H1 (cell line): Measurements from ENCODE around the gene FRMD4A. TPM values are rescaled to one million over a fixed set of nuclear protein-coding genes. Genes with fewer than 3 reads are reported as not detected.

ENCODE experiments used
- BACH1 ChIP-seq: IDR thresholded peaks from 2 replicates; pipeline ENCODE4 v1.6.1; 2012; ENCODE audit warnings: low read length, improper control_type of control experiment
- CBX8 ChIP-seq: fragments of 300-800, 300-1000 bp; sonication (generic); IDR thresholded peaks from 2 replicates; pipeline ENCODE4 v1.7.1; 2016; ENCODE audit warnings: low read depth, low read length, borderline replicate concordance
- CHD2 ChIP-seq: IDR thresholded peaks from 2 replicates; pipeline ENCODE4 v1.6.1; 2012; ENCODE audit warnings: low read length, improper control_type of control experiment
- KDM1A ChIP-seq: fragments of 200-600, 300-600 bp; sonication (generic); IDR thresholded peaks from 2 replicates; pipeline ENCODE4 v1.7.1; 2016; ENCODE audit warnings: mild to moderate bottlenecking, low read length, borderline replicate concordance
- NANOG ChIP-seq: IDR thresholded peaks from 2 replicates; pipeline ENCODE4 v1.6.1; 2011; ENCODE audit warnings: low read length, low read depth, mild to moderate bottlenecking, inconsistent platforms; ENCODE audit not compliant: insufficient read depth, poor library complexity, severe bottlenecking
- POLR2AphosphoS5 ChIP-seq: IDR thresholded peaks from 2 replicates; pipeline ENCODE4 v1.6.1; 2011; ENCODE audit warnings: low read depth, low read length
- SP4 ChIP-seq: IDR thresholded peaks from 2 replicates; pipeline ENCODE4 v1.6.1; 2012; ENCODE audit warnings: low read length, inconsistent platforms
- polyA plus RNA-seq, 7 experiments: library from polyadenylated mRNA; depleted of rRNA in 3 of 7; stranded (reverse) in 5 of 7; unstranded in 2 of 7; fragments of >200 nt in 5 of 7; fragments of 200-250 nt in 2 of 7; gene quantifications; 1 replicate in 5 of 7; 2 replicates in 1 of 7; 4 replicates in 1 of 7; pipeline versions ENCODE4 v1.2.1 to v1.2.3, GENCODE V29; 2011 to 2013; ENCODE audit warnings: missing spikeins in 2 of 7, mixed read lengths in 2 of 7
- total RNA-seq: library from RNA; stranded (reverse); fragmentation: NEBNext Ultra II Directional; extraction: Animal tissue kit (Norgen Biotek cat#: 25700); gene quantifications from 2 replicates; pipeline ENCODE4 v1.2.1, GENCODE V29; 2021

FRMD4A gene
- total and polyA plus RNA-seq, 2 of the 8 experiments (the other 6 are each of a cell fraction or from before 2014, with no cell fraction given), result 38.6 to 39.6 TPM

DNA sequence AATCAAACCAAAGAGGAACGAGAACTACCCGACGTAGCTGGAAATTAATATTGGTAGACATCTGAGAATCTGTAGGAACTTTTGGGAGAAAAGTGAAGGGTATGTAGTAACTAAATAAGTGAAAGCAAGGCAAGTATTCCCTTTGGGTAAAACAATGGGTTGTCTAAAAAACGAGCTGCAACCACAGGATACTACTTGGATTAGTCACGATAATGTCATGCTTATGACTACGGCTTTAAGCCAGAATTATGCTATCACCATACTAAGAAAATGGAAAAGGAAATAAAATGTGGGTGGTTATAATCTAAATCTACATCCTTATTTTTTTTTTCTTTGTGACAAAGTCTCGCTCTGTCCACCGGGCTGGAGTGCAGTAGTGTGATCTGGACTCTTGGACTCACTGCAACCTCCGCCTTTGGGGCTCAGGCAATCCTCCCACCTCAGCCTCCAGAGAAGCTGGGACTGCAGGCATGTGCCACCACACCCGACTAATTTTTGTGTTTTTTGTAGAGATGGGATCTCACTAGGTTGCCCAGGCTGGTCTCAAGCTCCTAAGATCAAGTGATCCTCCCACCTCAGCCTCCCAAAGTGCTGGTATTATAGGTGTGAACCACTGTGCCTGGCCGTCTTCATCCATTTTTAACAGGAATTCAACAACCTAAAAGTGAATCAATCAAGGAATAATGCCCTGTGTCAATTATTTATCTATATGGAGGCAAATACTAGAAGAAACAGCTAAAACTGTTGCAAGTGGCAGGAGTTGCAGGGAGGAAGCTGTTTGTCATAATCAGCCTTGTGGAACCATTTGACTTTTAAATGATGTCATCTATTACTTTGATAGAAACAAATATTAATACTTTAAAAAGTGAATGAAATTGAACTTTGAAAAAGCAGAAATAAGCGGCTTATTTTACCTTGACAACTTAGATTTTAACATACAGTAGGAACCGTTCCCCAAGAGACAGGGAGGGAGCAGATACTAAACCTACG, 554.6 kb downstream of the FRMD4A start (continued):
- TF ChIP-seq BACH1, result no peak
- no peak for TF ChIP-seq NANOG
- TF ChIP-seq SP4, result no peak
- TF ChIP-seq POLR2AphosphoS5, result no peak
- no peak for TF ChIP-seq CHD2
- TF ChIP-seq KDM1A, result no peak
- TF ChIP-seq CBX8, result no peak
